SU-DHL-6 (cell line): Measurements from ENCODE around the gene CDKAL1.

ENCODE experiments used
- H2AFZ ChIP-seq: fragments of 200-600 bp; sonication (generic); 2 replicates; pipeline ENCODE4 v1.6.1; 2014; ENCODE audit warnings: low read depth, mild to moderate bottlenecking, moderate library complexity, mixed read lengths, antibody characterized with exemption, low read length; ENCODE audit not compliant: severe bottlenecking
- H3F3A ChIP-seq: fragments of 200-600 bp; shearing (Covaris generic); 2 replicates; pipeline ENCODE4 v1.6.0; 2016; ENCODE audit warnings: antibody characterized with exemption, mild to moderate bottlenecking; ENCODE audit not compliant: insufficient read depth
- H3K27ac ChIP-seq: fragments of 200-600 bp; sonication (generic); 2 replicates; pipeline ENCODE4 v1.5.1; 2016; ENCODE audit warnings: low read depth, mild to moderate bottlenecking, low read length, moderate library complexity, mixed read lengths
- H3K27me3 ChIP-seq: fragments of 200-600 bp; sonication (generic), shearing (Covaris generic); 2 replicates; pipeline ENCODE4 v1.6.0; 2014; ENCODE audit warnings: mild to moderate bottlenecking, low read length
- H3K36me3 ChIP-seq: fragments of 200-600 bp; sonication (generic); 2 replicates; pipeline ENCODE4 v1.6.1; 2014; ENCODE audit warnings: mild to moderate bottlenecking, low read length, mixed read lengths
- H3K4me2 ChIP-seq: fragments of 300-600, 200-600 bp; shearing (Covaris generic), sonication (generic); 2 replicates; pipeline ENCODE4 v1.6.0; 2014; ENCODE audit warnings: low read length, low read depth, mild to moderate bottlenecking; ENCODE audit not compliant: poor library complexity, severe bottlenecking
- H3K4me3 ChIP-seq: fragments of 200-600 bp; sonication (generic); 2 replicates; pipeline ENCODE4 v1.5.1; 2014; ENCODE audit warnings: antibody characterized with exemption, low read length, mild to moderate bottlenecking, mixed read lengths; ENCODE audit not compliant: insufficient read depth, poor library complexity, severe bottlenecking
- H3K79me2 ChIP-seq: fragments of 200-600 bp; sonication (generic); 2 replicates; pipeline ENCODE4 v1.6.1; 2014; ENCODE audit warnings: mild to moderate bottlenecking, low read length, moderate library complexity; ENCODE audit not compliant: insufficient read depth
- H3K9ac ChIP-seq: fragments of 200-600 bp; sonication (generic); 2 replicates; pipeline ENCODE4 v1.7.0; 2014; ENCODE audit warnings: mild to moderate bottlenecking, low read length
- H3K9me2 ChIP-seq: fragments of 200-600 bp; sonication (generic); replicated peaks from 2 replicates; pipeline ENCODE4 v1.6.1; 2014; ENCODE audit warnings: low read length; ENCODE audit not compliant: insufficient read depth
- H3K9me3 ChIP-seq: fragments of 200-600 bp; sonication (generic); 2 replicates; pipeline ENCODE4 v1.6.1; 2014; ENCODE audit warnings: low read length, mixed read lengths; ENCODE audit not compliant: insufficient read depth
- H4K20me1 ChIP-seq: fragments of 200-600 bp; sonication (generic); 2 replicates; pipeline ENCODE4 v1.6.1; 2014; ENCODE audit warnings: low read depth, mild to moderate bottlenecking, antibody characterized with exemption, low read length, moderate library complexity, mixed read lengths
- EZH2phosphoT487 ChIP-seq: fragments of 200-600 bp; sonication (generic), shearing (Covaris generic); conservative IDR thresholded peaks from 2 replicates; pipeline ENCODE4 v1.6.1; 2018; ENCODE audit warnings: mild to moderate bottlenecking, antibody characterized with exemption, low read length, moderate library complexity, mixed read lengths
- TF ChIP-seq, protein P1 (sequence below): fragments of 200-600 bp; sonication (generic); IDR thresholded peaks from one replicate; pipeline ENCODE4 v1.5.1; 2017; ENCODE audit warnings: antibody characterized with exemption, mild to moderate bottlenecking, low read length, moderate library complexity; ENCODE audit not compliant: insufficient read depth, poor library complexity, severe bottlenecking

Gene CDKAL1

DNA sequence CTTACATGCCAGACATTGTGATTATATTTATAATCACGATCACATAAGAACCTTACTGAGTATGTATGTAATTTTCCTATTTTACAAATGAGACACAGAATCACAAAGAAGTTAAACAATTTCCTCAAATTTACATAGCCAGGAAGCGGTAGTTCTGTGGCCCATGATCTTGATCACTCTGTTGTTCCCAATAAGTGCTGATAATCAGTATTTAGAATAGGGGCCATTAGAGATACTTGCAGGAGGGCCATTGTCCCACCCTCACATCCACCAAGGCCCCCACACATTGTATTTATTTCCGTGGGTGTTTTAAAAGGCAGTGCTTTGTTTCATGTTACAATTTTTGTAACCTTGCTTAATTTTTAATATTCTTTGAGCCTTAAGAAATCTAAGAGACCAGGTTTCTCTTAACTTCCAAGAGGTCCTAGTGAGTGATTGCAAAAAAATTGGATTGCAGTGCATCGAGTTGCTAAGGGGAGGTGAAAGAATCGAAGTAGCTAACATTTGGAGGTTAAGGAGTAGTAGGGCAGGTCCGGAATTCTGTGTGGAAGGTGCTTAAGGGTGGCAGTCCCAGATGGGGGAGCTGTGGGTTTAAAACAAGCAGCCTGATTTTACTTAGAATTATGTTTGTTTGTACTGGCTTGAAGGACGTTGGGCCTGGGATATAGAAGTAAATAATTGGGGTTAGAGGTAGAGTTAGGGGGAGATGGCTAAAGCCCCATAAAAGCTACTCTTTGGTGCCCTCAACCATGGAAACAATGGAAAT lies 339.4 kb downstream of the CDKAL1 start:
- Histone ChIP-seq H3K36me3 (no peaks in the 10 kb centered on the region), H3F3A (no peaks in the 10 kb centered on the region), H3K9me2 (no peaks in the 10 kb centered on the region), H3K79me2 (no peaks in the 10 kb centered on the region), H3K9me3 (no peaks in the 10 kb centered on the region), H3K4me3 (no peak overlapping the region), H3K27ac (no peak overlapping the region), H3K9ac (no peak overlapping the region), H2AFZ (no peak overlapping the region), H3K4me2 (no peak overlapping the region), H3K27me3 (no peaks in the 10 kb centered on the region), H4K20me1 (no peaks in the 10 kb centered on the region)
- TF ChIP-seq EZH2phosphoT487 = no peak
- TF ChIP-seq, protein P1, sequence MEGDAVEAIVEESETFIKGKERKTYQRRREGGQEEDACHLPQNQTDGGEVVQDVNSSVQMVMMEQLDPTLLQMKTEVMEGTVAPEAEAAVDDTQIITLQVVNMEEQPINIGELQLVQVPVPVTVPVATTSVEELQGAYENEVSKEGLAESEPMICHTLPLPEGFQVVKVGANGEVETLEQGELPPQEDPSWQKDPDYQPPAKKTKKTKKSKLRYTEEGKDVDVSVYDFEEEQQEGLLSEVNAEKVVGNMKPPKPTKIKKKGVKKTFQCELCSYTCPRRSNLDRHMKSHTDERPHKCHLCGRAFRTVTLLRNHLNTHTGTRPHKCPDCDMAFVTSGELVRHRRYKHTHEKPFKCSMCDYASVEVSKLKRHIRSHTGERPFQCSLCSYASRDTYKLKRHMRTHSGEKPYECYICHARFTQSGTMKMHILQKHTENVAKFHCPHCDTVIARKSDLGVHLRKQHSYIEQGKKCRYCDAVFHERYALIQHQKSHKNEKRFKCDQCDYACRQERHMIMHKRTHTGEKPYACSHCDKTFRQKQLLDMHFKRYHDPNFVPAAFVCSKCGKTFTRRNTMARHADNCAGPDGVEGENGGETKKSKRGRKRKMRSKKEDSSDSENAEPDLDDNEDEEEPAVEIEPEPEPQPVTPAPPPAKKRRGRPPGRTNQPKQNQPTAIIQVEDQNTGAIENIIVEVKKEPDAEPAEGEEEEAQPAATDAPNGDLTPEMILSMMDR = no peak

DNA sequence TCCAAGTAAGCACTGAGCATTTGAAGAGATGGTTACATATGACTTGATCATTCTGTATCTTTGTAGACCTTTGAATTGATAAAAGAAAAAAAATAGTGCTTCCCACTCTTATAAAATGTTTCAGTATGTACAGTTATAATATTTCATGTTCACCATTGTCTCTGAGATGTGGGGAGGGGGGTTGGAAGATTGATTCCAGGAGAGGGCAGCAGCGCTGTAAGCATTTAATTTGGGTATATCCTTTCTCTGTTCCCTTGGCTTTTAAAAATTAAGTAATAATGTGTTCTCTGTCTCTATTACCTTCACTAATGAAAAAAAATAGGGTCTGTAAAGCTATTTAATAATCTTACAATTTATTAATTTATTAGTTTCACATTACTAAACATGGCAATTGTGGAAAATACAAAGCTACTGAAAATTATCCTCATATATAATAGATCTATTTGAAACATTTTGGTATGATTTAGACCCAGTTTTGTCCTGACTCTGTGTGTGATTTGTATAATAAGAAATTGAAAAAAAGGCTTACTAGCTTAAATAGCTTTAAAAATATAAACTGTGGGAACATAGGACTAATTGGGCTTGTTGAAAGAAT lies 341.2 kb downstream of the CDKAL1 start:
- no peaks in the 10 kb centered on the region for H3K9me2 ChIP-seq
- no peak overlapping the region for H3K9ac ChIP-seq
- H3F3A ChIP-seq = no peaks in the 10 kb centered on the region

DNA sequence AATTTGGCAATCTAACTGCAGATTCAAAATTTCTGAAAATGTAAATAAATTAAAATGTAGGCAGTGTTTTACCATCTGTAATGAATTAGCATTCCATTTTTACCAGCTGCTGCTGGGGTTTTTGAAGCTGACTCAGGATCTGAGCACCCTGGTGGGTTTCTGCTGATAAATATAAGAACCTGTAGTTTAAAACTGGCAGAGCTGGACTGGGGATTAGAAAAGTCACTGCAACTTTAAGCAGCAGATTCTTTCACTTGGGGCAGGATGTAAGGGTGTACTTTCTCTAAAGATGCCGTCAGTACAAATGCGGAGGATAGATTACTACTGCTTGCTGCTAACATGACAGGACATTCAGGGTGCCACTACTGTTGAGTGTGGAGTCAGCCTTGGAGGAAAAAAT lies 341.8 kb downstream of the CDKAL1 start:
- no peak for TF ChIP-seq EZH2phosphoT487
- no peaks in the 10 kb centered on the region for H3K79me2 ChIP-seq

More for the DNA sequence above, 341.2 kb downstream of the CDKAL1 start:
- Histone ChIP-seq H3K27me3 (no peaks in the 10 kb centered on the region), H4K20me1 (no peaks in the 10 kb centered on the region), H2AFZ (no peak overlapping the region), H3K36me3 (no peaks in the 10 kb centered on the region), H3K9me3 (no peaks in the 10 kb centered on the region), H3K79me2 (no peaks in the 10 kb centered on the region), H3K27ac (no peak overlapping the region), H3K4me2 (no peak overlapping the region), H3K4me3 (no peak overlapping the region)
- TF ChIP-seq, protein P1 = no peak
- no peak for TF ChIP-seq EZH2phosphoT487

DNA sequence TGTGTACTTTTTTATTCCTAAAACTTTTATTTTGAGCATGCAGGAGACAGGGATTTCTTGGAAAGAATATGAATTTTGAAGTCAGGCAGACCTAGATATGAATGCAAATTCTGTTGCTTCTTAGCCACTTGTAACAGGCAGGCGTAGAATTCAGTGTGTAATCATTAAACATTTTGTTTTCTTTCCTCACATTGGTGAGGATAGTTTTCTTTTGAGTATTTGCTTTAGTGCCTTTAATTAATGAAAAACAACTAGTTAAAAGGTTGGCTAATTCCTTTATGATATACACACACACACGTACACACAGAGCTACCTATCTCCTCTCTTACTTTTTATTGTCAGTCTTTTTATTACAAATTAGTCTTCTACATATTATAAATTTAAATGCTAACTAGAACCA lies 342.3 kb downstream of the CDKAL1 start:
- no peak overlapping the region for H2AFZ ChIP-seq
- no peak overlapping the region for H3K9ac ChIP-seq
- no peaks in the 10 kb centered on the region for H3F3A ChIP-seq
- H3K79me2 ChIP-seq = no peaks in the 10 kb centered on the region
- no peaks in the 10 kb centered on the region for H3K9me3 ChIP-seq
- H3K27me3 ChIP-seq = no peaks in the 10 kb centered on the region
- no peak overlapping the region for H3K4me2 ChIP-seq
- no peak for TF ChIP-seq EZH2phosphoT487
- TF ChIP-seq, protein P1 = no peak
- H3K36me3 ChIP-seq = no peaks in the 10 kb centered on the region
- H3K9me2 ChIP-seq = no peaks in the 10 kb centered on the region
- no peaks in the 10 kb centered on the region for H4K20me1 ChIP-seq
- no peak overlapping the region for H3K27ac ChIP-seq
- no peak overlapping the region for H3K4me3 ChIP-seq

More for the DNA sequence above, 341.8 kb downstream of the CDKAL1 start:
- no peak overlapping the region for H3K4me2 ChIP-seq
- no peak overlapping the region for H3K9ac ChIP-seq
- H3F3A ChIP-seq = no peaks in the 10 kb centered on the region
- H3K36me3 ChIP-seq = no peaks in the 10 kb centered on the region
- no peaks in the 10 kb centered on the region for H3K27me3 ChIP-seq
- no peak overlapping the region for H3K4me3 ChIP-seq
- H3K27ac ChIP-seq = no peak overlapping the region
- H3K9me2 ChIP-seq = no peaks in the 10 kb centered on the region
- H3K9me3 ChIP-seq = no peaks in the 10 kb centered on the region
- H4K20me1 ChIP-seq = no peaks in the 10 kb centered on the region
- H2AFZ ChIP-seq = no peak overlapping the region
